ENCODE measurements around the gene DLG1.

Gene DLG1

GRCh38 chr3:197333901-197334639, 35.7 kb upstream of the DLG1 start:
- peak; percentile 57 for DNase-seq (ENCODE audit: low read depth)
- TF ChIP-seq CTCF (IDR thresholded peaks at IDR 0.05; ENCODE audit: insufficient read depth, low read depth, low read length, missing control alignments), result no peak
- no peak overlapping the region for H3K4me3 ChIP-seq (ENCODE audit: low read length)

- TF ChIP-seq CTCF (IDR thresholded peaks at IDR 0.05; ENCODE audit: insufficient read depth, low read depth, low read length, missing control alignments), result no peak
- H3K4me3 ChIP-seq (ENCODE audit: low read length), result no peak overlapping the region
- no peak for DNase-seq (ENCODE audit: low read depth)
Measured at GRCh38 chr3:197331131-197331530, 32.7 kb upstream of the DLG1 start.

- no peak for TF ChIP-seq CTCF (IDR thresholded peaks at IDR 0.05; ENCODE audit: insufficient read depth, low read depth, low read length, missing control alignments)
- H3K4me3 ChIP-seq (ENCODE audit: low read length), result no peak overlapping the region
- DNase-seq (ENCODE audit: low read depth), result no peak
Measured at GRCh38 chr3:197329382-197329781, 31.0 kb upstream of the DLG1 start.

GRCh38 chr3:197328198-197328597, 29.8 kb upstream of the DLG1 start:
- TF ChIP-seq CTCF (IDR thresholded peaks at IDR 0.05; ENCODE audit: insufficient read depth, low read depth, low read length, missing control alignments), result no peak

GRCh38 chr3:197327701-197328100, 29.3 kb upstream of the DLG1 start:
- no peak overlapping the region for H3K4me3 ChIP-seq (ENCODE audit: low read length)
- TF ChIP-seq CTCF (IDR thresholded peaks at IDR 0.05; ENCODE audit: insufficient read depth, low read depth, low read length, missing control alignments), result no peak
- DNase-seq (ENCODE audit: low read depth), result peak; percentile 27

More at GRCh38 chr3:197328198-197328597, 29.8 kb upstream of the DLG1 start:
- no peak for DNase-seq (ENCODE audit: low read depth)
- no peak overlapping the region for H3K4me3 ChIP-seq (ENCODE audit: low read length)

GRCh38 chr3:197325773-197326172, 27.4 kb upstream of the DLG1 start:
- DNase-seq (ENCODE audit: low read depth), result no peak
- TF ChIP-seq CTCF (IDR thresholded peaks at IDR 0.05; ENCODE audit: insufficient read depth, low read depth, low read length, missing control alignments), result no peak
- no peak overlapping the region for H3K4me3 ChIP-seq (ENCODE audit: low read length)

- H3K4me3 ChIP-seq (ENCODE audit: low read length), result no peak overlapping the region
- no peak for TF ChIP-seq CTCF (IDR thresholded peaks at IDR 0.05; ENCODE audit: insufficient read depth, low read depth, low read length, missing control alignments)
- DNase-seq (ENCODE audit: low read depth), result no peak
Measured at GRCh38 chr3:197322149-197322548, 23.7 kb upstream of the DLG1 start.

Measured in epithelial cell of esophagus (primary cell).